HL-60 (cell line): Measurements from ENCODE around the gene NSMF.
"Not testable (repeated sequence)": the region's sequence is repeated elsewhere in the genome, so short reads cannot be mapped to it uniquely, and the experiment has no call there.

Experiments used
- DNase-seq, 2 experiments: peaks; one replicate each; pipeline ENCODE4 v3.0.0-alpha.2; 2010 to 2020; ENCODE audit warnings: low read depth in 1 of 2, low spot score in 1 of 2
- H3K27ac ChIP-seq: fragments of 250-450 bp; sonication (Bioruptor Pico); replicated peaks from 2 replicates; pipeline ENCODE4 v1.5.1; 2020; ENCODE audit warnings: mild to moderate bottlenecking, moderate library complexity
- H3K27me3 ChIP-seq: fragments of 250-450 bp; sonication (Bioruptor Pico); 2 replicates; pipeline ENCODE4 v1.5.1; 2021; ENCODE audit warnings: mild to moderate bottlenecking, moderate library complexity; ENCODE audit not compliant: insufficient read depth, poor library complexity, severe bottlenecking
- H3K4me3 ChIP-seq: replicated peaks from 2 replicates; pipeline ENCODE4 v1.5.1; 2011; ENCODE audit warnings: mild to moderate bottlenecking, control low read depth, low read length; ENCODE audit not compliant: insufficient read depth
- GABPA ChIP-seq: IDR thresholded peaks from 2 replicates; pipeline ENCODE4 v1.6.1; 2012; ENCODE audit warnings: low read depth
- POLR2AphosphoS5 ChIP-seq: IDR thresholded peaks from 2 replicates; pipeline ENCODE4 v1.6.1; 2012; ENCODE audit warnings: low read depth
- SPI1 ChIP-seq: IDR thresholded peaks from 2 replicates; pipeline ENCODE4 v1.6.1; 2012; ENCODE audit warnings: low read depth, mild to moderate bottlenecking, borderline replicate concordance
- TF ChIP-seq, protein P1 (sequence below): IDR thresholded peaks from 2 replicates; pipeline ENCODE4 v1.6.1; 2012; ENCODE audit warnings: low read depth; ENCODE audit not compliant: insufficient replicate concordance
- TF ChIP-seq, protein P2 (sequence below): IDR thresholded peaks from one replicate; pipeline ENCODE4 v1.5.1; 2011; ENCODE audit warnings: low read length, control low read depth, inconsistent platforms; ENCODE audit not compliant: insufficient read depth

The NSMF gene

DNA sequence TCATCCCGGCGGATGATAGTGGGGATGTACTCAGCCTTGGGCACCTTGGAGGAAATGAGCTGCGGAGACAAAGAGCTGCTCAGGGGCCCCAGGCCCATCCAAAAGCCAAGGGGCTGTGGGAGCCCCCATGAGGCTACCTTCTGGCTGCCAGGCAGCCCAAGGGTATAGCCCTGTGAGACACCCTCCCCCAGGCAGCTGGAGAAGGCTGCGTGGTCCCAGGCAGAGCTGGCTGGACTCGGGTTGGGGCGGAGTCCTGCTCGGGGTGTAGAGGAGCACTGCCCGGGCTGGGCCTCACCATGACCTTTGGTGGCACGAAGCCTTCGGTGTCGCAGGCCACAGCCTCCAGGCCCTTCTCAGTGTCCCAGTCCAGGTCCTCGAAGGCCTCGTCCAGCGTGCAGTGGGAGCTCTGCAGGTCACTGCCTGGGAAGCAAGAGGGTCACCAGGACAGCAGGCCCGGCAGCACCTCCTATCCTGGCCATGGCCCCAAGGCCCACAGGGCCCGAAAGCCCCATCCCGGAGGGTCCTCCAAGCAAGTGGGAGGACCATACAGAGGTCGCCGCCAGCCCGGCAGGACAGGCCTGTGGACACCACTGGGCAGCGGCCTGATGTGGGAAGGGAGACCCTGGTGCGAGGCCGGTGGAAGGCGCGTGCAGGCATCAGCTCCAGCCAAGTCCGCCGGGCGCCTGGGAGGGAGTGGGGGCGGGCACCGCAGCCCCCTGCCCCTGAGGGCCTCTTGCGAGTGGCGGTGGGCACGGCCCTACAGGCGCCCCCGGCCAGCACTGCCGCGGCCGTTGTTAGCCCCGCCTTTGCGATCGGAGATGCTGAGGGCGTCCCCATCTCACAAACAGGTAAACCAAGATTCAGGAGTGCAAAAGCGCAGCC, 6.1 kb downstream of the NSMF start:
- no peak for DNase-seq
- Histone ChIP-seq H3K27ac (peak overlapping the region; percentile 43), H3K4me3 (no peak overlapping the region)

DNA sequence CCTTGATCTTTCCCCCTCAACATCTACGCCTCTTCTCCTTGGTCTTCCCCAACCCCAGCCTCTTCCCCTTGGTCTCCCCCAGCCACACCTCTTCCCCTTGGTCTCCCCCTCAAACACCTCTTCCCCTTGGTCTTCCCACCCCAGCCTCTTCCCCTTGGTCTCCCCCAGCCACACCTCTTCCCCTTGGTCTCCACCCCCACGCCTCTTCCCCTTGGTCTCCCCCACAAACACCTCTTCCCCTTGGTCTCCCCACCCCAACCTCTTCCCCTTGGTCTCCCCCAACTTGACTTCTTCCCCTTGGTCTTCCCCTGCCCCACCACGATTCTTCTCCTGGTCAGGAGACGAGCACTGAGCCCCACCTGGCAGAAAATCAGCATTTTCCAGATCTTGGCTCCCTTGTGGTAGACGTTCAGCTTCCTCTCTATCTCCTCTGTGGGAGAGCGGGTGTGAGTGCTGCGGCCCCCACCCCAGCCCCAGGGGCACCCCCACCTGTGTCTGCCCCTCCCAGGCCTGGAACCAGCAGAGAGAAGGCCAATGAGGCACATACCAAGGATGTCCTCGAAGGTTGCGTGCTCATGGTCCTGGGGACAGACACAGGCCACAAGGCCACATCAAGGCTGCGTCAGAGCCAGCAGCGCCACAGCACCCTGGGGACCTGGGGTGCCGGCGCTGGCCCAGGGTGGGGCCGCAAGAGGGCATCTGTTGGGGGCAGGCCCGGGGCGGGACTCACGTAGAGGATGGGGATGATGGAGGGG, 7.0 kb downstream of the NSMF start:
- H3K27ac ChIP-seq, result peak overlapping the region; percentile 43
- no peaks in the 10 kb centered on the region for H3K27me3 ChIP-seq
- DNase-seq, result peak; percentile 78 to 94
- TF ChIP-seq SPI1 (peak; percentile 7; the same call in 1 of the 2 replicates), GABPA (no peak)
- no peak overlapping the region for H3K4me3 ChIP-seq

More for the DNA sequence above, 6.1 kb downstream of the NSMF start:
- no peaks in the 10 kb centered on the region for H3K27me3 ChIP-seq
- TF ChIP-seq SPI1, result no peak
- TF ChIP-seq, protein P1, sequence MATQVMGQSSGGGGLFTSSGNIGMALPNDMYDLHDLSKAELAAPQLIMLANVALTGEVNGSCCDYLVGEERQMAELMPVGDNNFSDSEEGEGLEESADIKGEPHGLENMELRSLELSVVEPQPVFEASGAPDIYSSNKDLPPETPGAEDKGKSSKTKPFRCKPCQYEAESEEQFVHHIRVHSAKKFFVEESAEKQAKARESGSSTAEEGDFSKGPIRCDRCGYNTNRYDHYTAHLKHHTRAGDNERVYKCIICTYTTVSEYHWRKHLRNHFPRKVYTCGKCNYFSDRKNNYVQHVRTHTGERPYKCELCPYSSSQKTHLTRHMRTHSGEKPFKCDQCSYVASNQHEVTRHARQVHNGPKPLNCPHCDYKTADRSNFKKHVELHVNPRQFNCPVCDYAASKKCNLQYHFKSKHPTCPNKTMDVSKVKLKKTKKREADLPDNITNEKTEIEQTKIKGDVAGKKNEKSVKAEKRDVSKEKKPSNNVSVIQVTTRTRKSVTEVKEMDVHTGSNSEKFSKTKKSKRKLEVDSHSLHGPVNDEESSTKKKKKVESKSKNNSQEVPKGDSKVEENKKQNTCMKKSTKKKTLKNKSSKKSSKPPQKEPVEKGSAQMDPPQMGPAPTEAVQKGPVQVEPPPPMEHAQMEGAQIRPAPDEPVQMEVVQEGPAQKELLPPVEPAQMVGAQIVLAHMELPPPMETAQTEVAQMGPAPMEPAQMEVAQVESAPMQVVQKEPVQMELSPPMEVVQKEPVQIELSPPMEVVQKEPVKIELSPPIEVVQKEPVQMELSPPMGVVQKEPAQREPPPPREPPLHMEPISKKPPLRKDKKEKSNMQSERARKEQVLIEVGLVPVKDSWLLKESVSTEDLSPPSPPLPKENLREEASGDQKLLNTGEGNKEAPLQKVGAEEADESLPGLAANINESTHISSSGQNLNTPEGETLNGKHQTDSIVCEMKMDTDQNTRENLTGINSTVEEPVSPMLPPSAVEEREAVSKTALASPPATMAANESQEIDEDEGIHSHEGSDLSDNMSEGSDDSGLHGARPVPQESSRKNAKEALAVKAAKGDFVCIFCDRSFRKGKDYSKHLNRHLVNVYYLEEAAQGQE, result no peak
- TF ChIP-seq, protein P2, sequence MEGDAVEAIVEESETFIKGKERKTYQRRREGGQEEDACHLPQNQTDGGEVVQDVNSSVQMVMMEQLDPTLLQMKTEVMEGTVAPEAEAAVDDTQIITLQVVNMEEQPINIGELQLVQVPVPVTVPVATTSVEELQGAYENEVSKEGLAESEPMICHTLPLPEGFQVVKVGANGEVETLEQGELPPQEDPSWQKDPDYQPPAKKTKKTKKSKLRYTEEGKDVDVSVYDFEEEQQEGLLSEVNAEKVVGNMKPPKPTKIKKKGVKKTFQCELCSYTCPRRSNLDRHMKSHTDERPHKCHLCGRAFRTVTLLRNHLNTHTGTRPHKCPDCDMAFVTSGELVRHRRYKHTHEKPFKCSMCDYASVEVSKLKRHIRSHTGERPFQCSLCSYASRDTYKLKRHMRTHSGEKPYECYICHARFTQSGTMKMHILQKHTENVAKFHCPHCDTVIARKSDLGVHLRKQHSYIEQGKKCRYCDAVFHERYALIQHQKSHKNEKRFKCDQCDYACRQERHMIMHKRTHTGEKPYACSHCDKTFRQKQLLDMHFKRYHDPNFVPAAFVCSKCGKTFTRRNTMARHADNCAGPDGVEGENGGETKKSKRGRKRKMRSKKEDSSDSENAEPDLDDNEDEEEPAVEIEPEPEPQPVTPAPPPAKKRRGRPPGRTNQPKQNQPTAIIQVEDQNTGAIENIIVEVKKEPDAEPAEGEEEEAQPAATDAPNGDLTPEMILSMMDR, result no peak
- TF ChIP-seq POLR2AphosphoS5, result no peak
- TF ChIP-seq GABPA, result no peak

DNA sequence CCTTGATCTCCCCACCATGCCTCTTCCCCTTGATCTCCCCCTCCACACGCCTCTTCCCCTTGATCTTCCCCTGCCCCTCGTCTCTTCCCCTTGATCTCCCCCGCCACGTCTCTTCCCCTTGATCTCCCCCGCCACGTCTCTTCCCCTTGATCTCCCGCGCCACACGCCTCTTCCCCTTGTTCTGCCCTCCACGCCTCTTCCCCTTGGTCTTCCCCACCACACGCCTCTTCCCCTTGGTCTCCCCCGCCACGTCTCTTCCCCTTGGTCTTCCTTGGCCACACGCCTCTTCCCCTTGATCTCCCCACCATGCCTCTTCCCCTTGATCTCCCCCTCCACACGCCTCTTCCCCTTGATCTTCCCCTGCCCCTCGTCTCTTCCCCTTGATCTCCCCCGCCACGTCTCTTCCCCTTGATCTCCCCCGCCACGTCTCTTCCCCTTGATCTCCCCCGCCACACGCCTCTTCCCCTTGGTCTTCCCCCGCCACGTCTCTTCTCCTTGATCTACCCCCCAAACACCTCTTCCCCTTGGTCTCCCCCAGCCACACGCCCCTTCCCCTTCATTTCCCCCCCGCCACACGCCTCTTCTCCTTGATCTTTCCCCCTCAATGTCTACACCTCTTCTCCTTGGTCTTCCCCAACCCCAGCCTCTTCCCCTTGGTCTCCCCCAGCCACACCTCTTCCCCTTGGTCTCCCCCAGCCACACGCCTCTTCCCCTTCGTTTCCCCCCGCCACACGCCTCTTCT, 7.7 kb downstream of the NSMF start:
- DNase-seq, H3K27me3 ChIP-seq, H3K27ac ChIP-seq, H3K4me3 ChIP-seq: not testable (repeated sequence)

DNA sequence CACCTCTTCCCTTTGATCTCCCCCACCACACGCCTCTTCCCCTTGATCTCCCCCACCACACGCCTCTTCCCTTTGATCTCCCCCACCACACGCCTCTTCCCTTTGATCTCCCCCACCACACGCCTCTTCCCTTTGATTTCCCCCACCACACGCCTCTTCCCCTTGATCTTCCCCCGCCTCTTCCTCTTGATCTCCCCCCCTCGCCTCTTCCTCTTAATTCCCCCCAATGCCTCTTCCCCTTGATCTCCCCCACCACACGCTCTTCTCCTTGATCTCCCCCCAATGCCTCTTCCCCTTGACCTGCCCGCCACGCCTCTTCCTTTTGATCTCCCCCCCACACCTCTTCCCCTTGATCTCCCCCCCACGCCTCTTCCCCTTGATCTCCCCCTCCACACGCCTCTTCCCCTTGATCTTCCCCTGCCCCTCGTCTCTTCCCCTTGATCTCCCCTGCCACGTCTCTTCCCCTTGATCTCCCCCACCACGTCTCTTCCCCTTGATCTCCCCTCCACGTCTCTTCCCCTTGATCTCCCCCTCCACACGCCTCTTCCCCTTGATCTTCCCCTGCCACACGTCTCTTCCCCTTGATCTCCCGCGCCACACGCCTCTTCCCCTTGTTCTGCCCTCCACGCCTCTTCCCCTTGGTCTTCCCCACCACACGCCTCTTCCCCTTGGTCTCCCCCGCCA, 8.5 kb downstream of the NSMF start:
- H3K27me3 ChIP-seq, H3K27ac ChIP-seq, H3K4me3 ChIP-seq: not testable (repeated sequence)
- TF ChIP-seq SPI1, result peak; percentile 9; the same call in 1 of the 2 replicates
- DNase-seq, result peak; percentile 76 to 87

DNA sequence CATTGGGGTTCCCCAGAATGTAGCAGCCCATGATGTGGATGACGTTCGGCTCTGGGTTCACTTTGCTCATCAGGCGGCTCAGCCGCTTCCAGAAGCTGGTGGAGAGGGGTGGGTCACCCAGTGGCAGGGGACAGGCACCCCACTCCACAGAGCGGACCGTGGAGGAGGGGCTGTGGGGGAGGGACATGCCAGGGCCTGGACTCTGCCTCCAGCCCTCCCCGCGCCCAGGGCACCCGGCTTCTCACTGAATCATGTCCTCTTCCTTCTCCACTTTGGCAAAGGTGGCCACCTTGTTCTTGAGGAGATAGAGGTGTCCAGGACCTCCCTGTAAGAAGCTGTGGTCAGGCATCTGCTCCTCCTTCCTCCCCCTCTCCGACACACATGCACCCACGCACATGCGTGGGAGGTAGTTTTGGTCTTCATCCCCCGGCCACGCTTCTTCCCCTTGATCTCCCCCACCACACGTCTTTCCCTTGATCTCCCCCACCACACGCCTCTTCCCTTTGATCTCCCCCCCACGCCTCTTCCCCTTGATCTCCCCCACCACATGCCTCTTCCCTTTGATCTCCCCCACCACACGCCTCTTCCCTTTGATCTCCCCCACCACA, 9.1 kb downstream of the NSMF start:
- Histone ChIP-seq H3K4me3 (no peak overlapping the region), H3K27me3 (no peaks in the 10 kb centered on the region), H3K27ac (no peak overlapping the region)
- TF ChIP-seq SPI1 (no peak), POLR2AphosphoS5 (peak; percentile 41; the same call in 1 of the 2 replicates)
- TF ChIP-seq, protein P1, result no peak
- peak in 1 of 2 experiments; percentile 81 for DNase-seq
